Parathyroid adenoma (tissue), 2 donors: ENCODE data around the gene THSD4.

Source experiments
- H2AFZ ChIP-seq: fragments of 300-600 bp; sonication (generic); one replicate; pipeline ENCODE4 v1.7.0; 2017; ENCODE audit warnings: antibody characterized with exemption, mild to moderate bottlenecking
- H3K27ac ChIP-seq: fragments of 300-600 bp; sonication (generic); one replicate; pipeline ENCODE4 v1.7.0; 2017
- H3K27me3 ChIP-seq: fragments of 300-600 bp; sonication (generic); one replicate; pipeline ENCODE4 v1.7.0; 2017; ENCODE audit warnings: low read length; ENCODE audit not compliant: control insufficient read depth, insufficient read depth
- H3K36me3 ChIP-seq: fragments of 300-600 bp; sonication (generic); one replicate; pipeline ENCODE4 v1.7.0; 2017; ENCODE audit warnings: low read length; ENCODE audit not compliant: control insufficient read depth, insufficient read depth
- H3K4me1 ChIP-seq: fragments of 300-600 bp; sonication (generic); one replicate; pipeline ENCODE4 v1.7.0; 2017; ENCODE audit warnings: control low read depth
- H3K4me2 ChIP-seq: fragments of 300-600 bp; sonication (generic); one replicate; pipeline ENCODE4 v1.7.0; 2017; ENCODE audit warnings: low read length
- H3K4me3 ChIP-seq: fragments of 300-600 bp; sonication (generic); one replicate; pipeline ENCODE4 v1.7.0; 2017; ENCODE audit warnings: low read depth, low read length
- H3K79me2 ChIP-seq: fragments of 300-600 bp; sonication (generic); one replicate; pipeline ENCODE4 v1.7.0; 2017; ENCODE audit warnings: control low read depth
- H3K9ac ChIP-seq: fragments of 300-600 bp; sonication (generic); one replicate; pipeline ENCODE4 v1.7.0; 2017; ENCODE audit warnings: mild to moderate bottlenecking
- H3K9me3 ChIP-seq: fragments of 300-600 bp; sonication (generic); one replicate; pipeline ENCODE4 v1.7.0; 2017; ENCODE audit warnings: low read length; ENCODE audit not compliant: control insufficient read depth
- CTCF ChIP-seq: fragments of 300-600 bp; sonication (generic); IDR thresholded peaks from one replicate; pipeline ENCODE4 v1.7.0; 2017; ENCODE audit warnings: antibody characterized with exemption, mild to moderate bottlenecking
- donor health status: primary hyperparathyroidism.

THSD4 gene

DNA sequence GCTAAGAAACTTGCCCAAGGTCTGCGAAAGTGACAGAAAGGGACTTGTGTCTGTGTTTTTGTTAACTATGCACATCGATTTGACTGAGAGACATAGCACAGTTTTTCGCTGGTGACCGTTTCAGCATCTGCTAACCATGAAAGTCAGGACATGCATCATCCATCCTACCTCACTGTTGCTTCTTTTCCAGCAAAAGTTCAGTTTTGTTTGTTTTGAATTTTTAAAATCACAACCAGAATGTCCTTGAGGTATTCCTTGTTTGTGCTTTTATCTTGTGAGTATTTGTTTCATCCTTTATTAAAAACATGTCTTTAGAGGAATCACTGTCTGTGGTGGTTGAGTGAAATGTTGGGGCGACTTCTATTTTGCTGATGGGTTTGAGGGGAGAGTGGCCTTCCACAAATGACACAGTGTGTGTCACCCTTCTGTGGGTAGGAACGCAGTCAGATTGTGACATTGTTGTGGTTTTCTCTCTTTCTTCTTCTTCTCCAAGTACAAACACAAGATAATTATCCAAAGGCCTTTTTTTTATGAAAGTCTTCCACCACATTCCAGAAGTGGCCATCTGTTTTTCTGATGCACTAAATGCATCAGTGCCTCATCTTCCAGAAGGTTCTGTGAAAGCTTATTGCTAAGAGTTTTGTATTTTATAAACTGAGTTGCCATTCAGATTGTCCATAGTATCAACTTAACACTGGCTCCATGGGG, 480.7 kb downstream of the THSD4 start:
- no peaks in the 10 kb centered on the region for H3K27me3 ChIP-seq
- no peak overlapping the region for H3K9ac ChIP-seq
- no peaks in the 10 kb centered on the region for H3K79me2 ChIP-seq
- no peak overlapping the region for H3K27ac ChIP-seq
- H3K4me1 ChIP-seq = no peaks in the 10 kb centered on the region
- TF ChIP-seq CTCF = no peak
- no peaks in the 10 kb centered on the region for H3K36me3 ChIP-seq
- no peak overlapping the region for H3K4me3 ChIP-seq
- no peak overlapping the region for H3K4me2 ChIP-seq
- H3K9me3 ChIP-seq = no peaks in the 10 kb centered on the region
- H2AFZ ChIP-seq = no peak overlapping the region

DNA sequence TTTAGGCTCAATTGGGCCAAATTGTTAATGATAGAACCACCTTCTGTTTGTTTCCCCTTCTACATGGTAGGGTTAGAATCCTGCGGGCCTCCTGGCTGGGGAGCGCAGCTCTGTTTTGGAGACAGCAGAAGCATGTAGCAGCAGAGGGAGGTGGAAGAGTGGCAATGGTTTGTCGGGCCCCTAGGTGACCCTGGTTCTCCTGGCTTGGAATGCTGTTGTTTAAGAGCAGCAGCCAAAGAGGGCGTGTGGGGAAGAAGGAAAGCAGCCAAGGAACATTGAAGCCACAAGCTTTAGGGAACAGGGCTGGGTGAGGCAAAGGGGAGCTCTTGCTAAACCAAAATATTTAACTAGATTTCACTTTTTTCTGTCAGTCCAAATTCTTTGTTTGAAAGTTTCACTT, 481.4 kb downstream of the THSD4 start:
- H3K4me1 ChIP-seq = no peaks in the 10 kb centered on the region
- no peaks in the 10 kb centered on the region for H3K79me2 ChIP-seq
- no peak for TF ChIP-seq CTCF
- H3K36me3 ChIP-seq = no peaks in the 10 kb centered on the region
- H3K27me3 ChIP-seq = no peaks in the 10 kb centered on the region
- H3K9ac ChIP-seq = no peak overlapping the region
- H2AFZ ChIP-seq = no peak overlapping the region
- H3K9me3 ChIP-seq = no peaks in the 10 kb centered on the region
- H3K4me3 ChIP-seq = no peak overlapping the region
- no peak overlapping the region for H3K27ac ChIP-seq
- H3K4me2 ChIP-seq = no peak overlapping the region

DNA sequence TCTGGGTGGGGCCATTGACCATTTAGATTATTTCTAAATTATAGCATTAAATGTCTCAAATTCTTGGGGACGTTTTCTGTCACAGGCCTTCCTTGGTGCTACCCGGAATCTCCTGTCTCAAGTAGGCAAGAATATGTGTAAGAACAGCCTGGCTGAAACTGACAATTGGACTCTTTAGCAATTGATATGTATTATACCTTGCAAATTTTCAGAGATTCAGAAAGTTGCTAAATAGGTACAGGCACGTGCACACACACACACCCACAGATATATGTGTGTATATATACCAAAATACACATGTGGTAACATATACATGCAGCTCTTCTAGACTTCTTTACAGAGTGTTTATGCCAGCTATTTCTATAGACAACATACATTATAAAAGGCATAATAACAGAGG, 481.9 kb downstream of the THSD4 start:
- Histone ChIP-seq H3K4me2 (no peak overlapping the region), H3K9me3 (no peaks in the 10 kb centered on the region), H3K4me3 (no peak overlapping the region), H3K36me3 (no peaks in the 10 kb centered on the region), H3K27ac (no peak overlapping the region), H3K27me3 (no peaks in the 10 kb centered on the region), H3K79me2 (no peaks in the 10 kb centered on the region), H2AFZ (no peak overlapping the region), H3K9ac (no peak overlapping the region), H3K4me1 (no peaks in the 10 kb centered on the region)
- no peak for TF ChIP-seq CTCF

DNA sequence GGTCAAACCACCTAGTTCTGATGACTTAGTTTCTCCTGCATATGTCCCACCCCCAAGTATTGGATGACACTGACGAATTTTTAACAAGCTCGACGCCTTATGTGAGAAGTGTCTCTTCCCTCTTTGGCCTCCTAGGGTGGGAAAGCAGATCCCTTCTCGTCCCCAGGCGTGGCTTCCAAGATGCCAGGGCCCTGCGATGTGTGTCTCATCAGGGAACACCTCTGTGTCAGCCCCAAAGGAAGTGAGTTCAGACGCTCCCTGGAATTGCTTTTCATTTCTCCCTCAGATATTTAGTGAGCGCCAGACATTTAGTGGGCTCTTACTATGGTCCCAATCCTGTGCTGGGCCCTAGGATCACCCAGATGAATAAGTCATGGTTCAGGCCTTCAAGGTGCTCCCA, 482.4 kb downstream of the THSD4 start:
- Histone ChIP-seq H3K79me2 (no peaks in the 10 kb centered on the region), H3K4me2 (no peak overlapping the region), H2AFZ (no peak overlapping the region), H3K27ac (no peak overlapping the region), H3K9ac (no peak overlapping the region), H3K4me3 (no peak overlapping the region), H3K27me3 (no peaks in the 10 kb centered on the region), H3K9me3 (no peaks in the 10 kb centered on the region), H3K36me3 (no peaks in the 10 kb centered on the region), H3K4me1 (no peaks in the 10 kb centered on the region)
- TF ChIP-seq CTCF = no peak

GRCh38 chr15:71598741-71599140, 483.5 kb downstream of the THSD4 start:
- Histone ChIP-seq H3K9ac (no peak overlapping the region), H3K27me3 (no peaks in the 10 kb centered on the region), H3K79me2 (no peaks in the 10 kb centered on the region), H3K4me3 (no peak overlapping the region), H3K4me2 (no peak overlapping the region), H2AFZ (no peak overlapping the region), H3K36me3 (no peaks in the 10 kb centered on the region), H3K9me3 (no peaks in the 10 kb centered on the region), H3K27ac (no peak overlapping the region), H3K4me1 (no peaks in the 10 kb centered on the region)
- no peak for TF ChIP-seq CTCF
